NCI-H446 (cell line): ENCODE results near the gene PPM1B.
"Not testable (repeated sequence)": the region's sequence is repeated elsewhere in the genome, so short reads cannot be mapped to it uniquely, and the experiment has no call there.

ENCODE experiments used
- DNase-seq, 2 experiments: peaks; one replicate each; lab custom pipeline; 2025; lab: John Stamatoyannopoulos, UW

Gene PPM1B

GRCh38 chr2:44250376-44250775 is 81.7 kb downstream of the PPM1B start:
- no peak for DNase-seq

- DNase-seq: no peak
Observed at GRCh38 chr2:44254023-44254422, 85.3 kb downstream of the PPM1B start.

GRCh38 chr2:44255704-44256103 is 87.0 kb downstream of the PPM1B start:
- not testable (repeated sequence) for DNase-seq

GRCh38 chr2:44257802-44258201 is 89.1 kb downstream of the PPM1B start:
- not testable (repeated sequence) for DNase-seq

- DNase-seq: no peak
Observed at GRCh38 chr2:44267269-44267795, 98.7 kb downstream of the PPM1B start.

GRCh38 chr2:44267796-44268648 is 99.3 kb downstream of the PPM1B start:
- DNase-seq: no peak

- DNase-seq: no peak
Observed at GRCh38 chr2:44269831-44270230, 101.2 kb downstream of the PPM1B start.

- DNase-seq: no peak
Observed at GRCh38 chr2:44271296-44271695, 102.6 kb downstream of the PPM1B start.

- no peak for DNase-seq
Observed at GRCh38 chr2:44273076-44273475, 104.4 kb downstream of the PPM1B start.

- DNase-seq: no peak
Observed at GRCh38 chr2:44273596-44273995, 104.9 kb downstream of the PPM1B start.

- DNase-seq: no peak
Observed at GRCh38 chr2:44275927-44276303, 107.2 kb downstream of the PPM1B start.

GRCh38 chr2:44277541-44277940 is 108.9 kb downstream of the PPM1B start:
- no peak for DNase-seq

GRCh38 chr2:44280869-44281268 is 112.2 kb downstream of the PPM1B start:
- no peak for DNase-seq
